ES-I3 (cell line): ENCODE results near the gene SMR3B.

ENCODE experiments used
- H3K36me3 ChIP-seq: 2 replicates; pipeline ENCODE4 v1.6.1; 2013; ENCODE audit warnings: mild to moderate bottlenecking, low read length, control low read depth, moderate library complexity; ENCODE audit not compliant: insufficient read depth
- H3K4me1 ChIP-seq: 2 replicates; pipeline ENCODE4 v1.6.1; 2013; ENCODE audit warnings: mild to moderate bottlenecking, control low read depth, low read length; ENCODE audit not compliant: insufficient read depth
- H3K9ac ChIP-seq: 2 replicates; pipeline ENCODE4 v1.6.1; 2013; ENCODE audit warnings: low read depth, mild to moderate bottlenecking, low read length, moderate library complexity
- H3K9me3 ChIP-seq: 2 replicates; pipeline ENCODE4 v1.6.1; 2013; ENCODE audit warnings: mild to moderate bottlenecking, low read length, moderate library complexity; ENCODE audit not compliant: control insufficient read depth, insufficient read depth

The SMR3B gene

GRCh38 chr4:70382691-70383181, at the start of gene SMR3B:
Gene SMR3B, plus strand, starts transcription at chr4:70383131. Its CDS starts 1,380 bp downstream, at chr4:70384511.
- Histone ChIP-seq H3K36me3 (no peaks in the 10 kb centered on the region), H3K4me1 (no peaks in the 10 kb centered on the region), H3K9me3 (no peaks in the 10 kb centered on the region), H3K9ac (no peak within 1 kb of the TSS)

DNA sequence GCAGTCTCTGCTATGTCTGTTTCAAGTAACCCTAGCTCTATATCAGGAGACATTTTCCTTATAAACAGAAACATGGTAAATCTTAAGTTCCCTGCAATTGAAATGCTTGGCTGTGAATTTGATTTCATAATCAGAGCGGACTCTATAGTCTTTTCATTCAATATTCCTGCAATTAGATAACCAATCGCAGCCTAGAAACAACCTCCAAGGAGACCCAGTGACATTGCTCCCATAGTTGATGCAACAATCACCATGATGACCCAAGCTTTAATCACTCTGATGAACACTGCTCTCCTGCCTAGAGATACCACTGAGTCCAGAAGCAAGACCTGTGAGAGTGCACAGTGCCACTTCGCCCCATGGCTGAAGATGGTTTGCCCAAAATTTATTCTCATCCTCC, 48.2 kb upstream of the SMR3B start, which contains the start of gene CABS1:
Gene CABS1 (plus strand): TSS at position 301 of the 400 bp plus-strand sequence. CDS start 59 bp downstream, at position 360.
- H3K9me3 ChIP-seq, result no peaks in the 10 kb centered on the region
- no peak within 1 kb of the TSS for H3K9ac ChIP-seq
- no peaks in the 10 kb centered on the region for H3K4me1 ChIP-seq
- H3K36me3 ChIP-seq, result no peaks in the 10 kb centered on the region

DNA sequence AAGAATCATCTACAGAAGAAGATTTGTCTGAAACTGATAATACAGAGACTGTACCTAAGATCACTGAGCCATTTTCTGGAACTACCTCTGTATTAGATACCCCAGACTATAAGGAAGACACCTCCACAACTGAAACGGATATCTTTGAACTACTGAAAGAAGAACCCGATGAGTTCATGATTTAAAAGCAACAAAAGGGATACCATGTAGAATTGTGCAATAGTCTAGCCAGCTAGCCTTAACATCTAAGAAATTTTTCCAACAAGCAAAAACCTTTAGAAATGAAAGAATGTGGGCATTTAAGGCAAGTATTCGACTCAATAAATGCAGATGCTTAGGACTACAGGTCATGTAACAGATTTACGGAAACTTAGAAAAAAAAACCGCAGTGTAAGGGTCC, 46.9 kb upstream of the SMR3B start:
- Histone ChIP-seq H3K4me1 (no peaks in the 10 kb centered on the region), H3K36me3 (no peaks in the 10 kb centered on the region), H3K9ac (no peak overlapping the region), H3K9me3 (no peaks in the 10 kb centered on the region)

- H3K4me1 ChIP-seq, result peaks cover 2% of the 10 kb centered on the region; the same call in 1 of the 2 replicates
- H3K36me3 ChIP-seq, result no peaks in the 10 kb centered on the region
- no peaks in the 10 kb centered on the region for H3K9me3 ChIP-seq
- H3K9ac ChIP-seq, result no peak overlapping the region
Measured at GRCh38 chr4:70337886-70338420, 45.0 kb upstream of the SMR3B start.

- Histone ChIP-seq H3K36me3 (no peaks in the 10 kb centered on the region), H3K4me1 (no peaks in the 10 kb centered on the region), H3K9me3 (no peaks in the 10 kb centered on the region), H3K9ac (no peak overlapping the region)
Measured at GRCh38 chr4:70356185-70356584, 26.7 kb upstream of the SMR3B start.

DNA sequence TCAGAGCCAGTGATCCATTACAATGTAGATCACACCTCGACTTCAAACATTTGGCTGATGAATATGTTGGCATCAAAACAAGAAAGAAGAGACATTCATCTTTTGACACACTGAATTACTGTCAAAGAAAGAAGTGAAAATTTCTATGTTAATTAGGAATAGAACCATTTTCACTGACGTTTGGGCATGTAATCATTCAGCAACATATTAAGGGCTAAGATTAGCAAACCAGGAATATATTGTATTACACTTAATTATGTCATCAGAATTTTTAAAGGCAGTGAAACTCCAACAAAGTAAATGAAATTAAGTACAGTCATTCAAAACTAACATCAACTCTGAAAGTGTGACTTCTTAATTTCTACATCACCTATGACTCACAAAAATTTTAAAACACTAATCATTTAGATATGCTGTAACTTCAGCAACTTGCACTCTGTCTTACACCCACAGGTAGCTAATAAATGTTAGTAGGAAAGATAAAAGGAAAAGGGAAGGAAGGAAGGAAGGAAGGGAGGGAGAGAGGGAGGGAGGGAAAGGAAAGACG, 23.7 kb upstream of the SMR3B start:
- H3K4me1 ChIP-seq, result no peaks in the 10 kb centered on the region

DNA sequence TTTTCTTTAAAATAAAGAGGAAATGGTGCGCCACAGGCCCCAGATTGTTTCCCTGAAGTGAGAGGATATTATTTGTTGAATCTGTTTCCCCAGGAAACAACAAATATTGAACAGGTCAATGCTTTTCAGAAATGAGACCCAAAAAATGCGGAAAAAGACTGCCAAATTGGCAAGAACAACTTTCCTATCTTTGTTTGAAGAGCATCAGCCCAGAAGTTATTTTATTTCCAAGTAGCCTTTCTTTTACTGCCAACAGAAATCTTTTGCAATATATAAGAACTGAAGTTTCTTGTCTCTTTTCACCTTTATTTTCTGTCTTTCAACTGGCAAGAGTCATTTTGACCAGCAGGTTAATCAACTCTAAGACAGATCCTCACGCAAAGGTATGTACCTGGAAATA, 22.5 kb upstream of the SMR3B start, which contains the start of gene SMR3A:
Gene SMR3A (plus strand): TSS at position 301 of the 400 bp plus-strand sequence. CDS start 1,356 bp downstream, outside the sequence.
- H3K9me3 ChIP-seq, result no peaks in the 10 kb centered on the region
- no peaks in the 10 kb centered on the region for H3K36me3 ChIP-seq
- H3K4me1 ChIP-seq, result no peaks in the 10 kb centered on the region
- no peak within 1 kb of the TSS for H3K9ac ChIP-seq

More for the DNA sequence above, 23.7 kb upstream of the SMR3B start:
- no peaks in the 10 kb centered on the region for H3K36me3 ChIP-seq
- no peaks in the 10 kb centered on the region for H3K9me3 ChIP-seq
- no peak overlapping the region for H3K9ac ChIP-seq

DNA sequence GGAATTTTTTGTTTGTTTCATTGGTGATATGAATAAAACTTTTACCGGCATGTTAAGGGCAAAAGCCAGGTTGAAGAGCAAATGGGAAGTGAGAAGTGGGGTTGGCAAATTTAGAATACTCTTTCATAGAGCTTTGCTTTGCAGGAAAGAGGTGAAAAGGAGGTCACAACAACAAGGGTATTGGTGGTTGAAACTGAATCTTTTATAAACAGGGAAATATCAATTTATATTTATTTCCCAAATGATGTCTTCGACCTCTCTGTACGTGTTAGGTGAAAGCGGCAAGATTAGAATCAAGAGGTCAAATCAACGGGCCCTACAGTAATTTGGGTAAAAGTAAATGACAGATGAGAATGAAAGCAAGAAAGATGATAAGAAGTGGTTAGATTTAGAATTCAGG, 18.9 kb upstream of the SMR3B start:
- H3K36me3 ChIP-seq, result no peaks in the 10 kb centered on the region
- no peak overlapping the region for H3K9ac ChIP-seq
- no peaks in the 10 kb centered on the region for H3K9me3 ChIP-seq
- no peaks in the 10 kb centered on the region; the same call in 1 of the 2 replicates for H3K4me1 ChIP-seq

DNA sequence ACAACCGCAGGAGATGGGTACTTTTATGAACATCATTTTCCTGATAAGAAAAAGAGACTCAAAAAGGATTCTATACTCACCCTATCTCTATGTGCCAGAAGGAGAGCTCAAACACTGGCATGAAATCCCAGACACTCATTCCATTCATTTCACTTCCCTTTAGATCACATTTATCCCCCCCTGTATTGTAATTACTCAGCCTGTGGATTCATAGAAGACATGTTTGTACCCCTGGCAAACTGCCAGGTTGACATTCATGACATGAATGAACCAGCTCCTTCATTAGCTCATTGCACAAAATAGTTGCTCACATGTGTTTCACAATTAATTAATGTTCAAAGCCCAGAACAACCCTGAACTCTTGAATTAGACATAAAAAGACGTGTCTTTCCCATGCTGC, 17.5 kb upstream of the SMR3B start:
- Histone ChIP-seq H3K36me3 (no peaks in the 10 kb centered on the region), H3K4me1 (no peaks in the 10 kb centered on the region; the same call in 1 of the 2 replicates), H3K9ac (no peak overlapping the region), H3K9me3 (no peaks in the 10 kb centered on the region)

DNA sequence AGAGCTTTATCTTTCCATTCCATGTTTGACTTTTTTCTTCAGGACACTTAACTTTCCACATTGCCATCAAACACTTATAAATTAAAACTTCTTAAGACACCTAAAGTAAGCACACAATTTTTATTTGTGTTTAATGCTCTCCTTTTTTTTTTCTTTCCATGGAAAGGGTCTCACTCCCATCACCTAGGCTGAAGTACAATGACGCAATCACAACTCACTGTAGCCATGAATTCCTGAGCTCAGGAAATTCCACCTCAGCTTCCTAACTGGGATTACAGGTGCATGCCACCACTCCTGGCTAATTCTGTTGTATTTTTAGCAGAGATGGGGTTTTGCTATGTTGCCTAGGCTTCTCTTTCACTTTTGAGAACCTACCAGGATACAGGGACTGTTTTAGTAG, 15.1 kb upstream of the SMR3B start:
- Histone ChIP-seq H3K4me1 (no peaks in the 10 kb centered on the region; the same call in 1 of the 2 replicates), H3K9me3 (no peaks in the 10 kb centered on the region), H3K36me3 (no peaks in the 10 kb centered on the region), H3K9ac (no peak overlapping the region)

DNA sequence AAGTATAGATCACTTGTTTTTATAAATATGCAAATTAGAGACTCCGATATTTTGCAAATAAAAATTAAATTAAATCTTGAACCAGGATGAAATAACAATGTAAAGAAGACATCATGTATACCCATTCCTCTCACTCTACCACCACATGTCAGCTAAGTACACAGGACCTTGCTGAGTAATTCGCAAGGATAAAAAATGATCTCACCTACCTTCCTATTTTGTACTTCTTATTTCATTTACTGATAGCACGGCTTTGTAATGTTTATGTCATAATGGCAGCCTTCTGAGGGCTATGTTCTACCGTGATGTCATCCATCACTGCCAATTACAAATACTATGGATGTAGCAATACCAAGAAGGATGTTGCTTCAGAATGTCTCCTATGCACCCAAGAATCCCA, 10.9 kb upstream of the SMR3B start:
- Histone ChIP-seq H3K9ac (no peak overlapping the region), H3K36me3 (no peaks in the 10 kb centered on the region), H3K4me1 (no peaks in the 10 kb centered on the region; the same call in 1 of the 2 replicates), H3K9me3 (no peaks in the 10 kb centered on the region)

DNA sequence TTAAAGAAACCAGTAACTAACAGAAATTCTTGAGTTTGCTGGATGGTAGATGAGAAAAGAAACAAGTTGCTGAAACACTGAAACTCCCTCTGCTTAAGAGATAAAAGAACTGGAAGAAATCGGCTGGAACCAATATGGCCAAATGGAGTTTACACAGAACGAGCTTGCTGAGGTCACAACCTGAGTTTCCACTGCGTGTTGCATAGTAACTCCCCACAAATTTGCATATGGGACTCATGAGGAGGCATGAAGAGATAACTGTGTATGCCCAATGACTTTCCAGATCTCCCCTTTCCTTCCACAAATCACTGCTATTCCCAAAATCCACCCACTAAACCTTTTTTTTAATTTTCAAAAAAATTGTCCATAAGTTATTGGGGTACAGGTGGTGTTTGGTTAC, 10.2 kb upstream of the SMR3B start:
- Histone ChIP-seq H3K36me3 (no peaks in the 10 kb centered on the region), H3K9me3 (no peaks in the 10 kb centered on the region), H3K4me1 (no peaks in the 10 kb centered on the region; the same call in 1 of the 2 replicates), H3K9ac (no peak overlapping the region)

- Histone ChIP-seq H3K9me3 (no peaks in the 10 kb centered on the region), H3K36me3 (no peaks in the 10 kb centered on the region), H3K9ac (no peak overlapping the region), H3K4me1 (no peaks in the 10 kb centered on the region)
Measured at GRCh38 chr4:70380578-70380977, 2.4 kb upstream of the SMR3B start.

DNA sequence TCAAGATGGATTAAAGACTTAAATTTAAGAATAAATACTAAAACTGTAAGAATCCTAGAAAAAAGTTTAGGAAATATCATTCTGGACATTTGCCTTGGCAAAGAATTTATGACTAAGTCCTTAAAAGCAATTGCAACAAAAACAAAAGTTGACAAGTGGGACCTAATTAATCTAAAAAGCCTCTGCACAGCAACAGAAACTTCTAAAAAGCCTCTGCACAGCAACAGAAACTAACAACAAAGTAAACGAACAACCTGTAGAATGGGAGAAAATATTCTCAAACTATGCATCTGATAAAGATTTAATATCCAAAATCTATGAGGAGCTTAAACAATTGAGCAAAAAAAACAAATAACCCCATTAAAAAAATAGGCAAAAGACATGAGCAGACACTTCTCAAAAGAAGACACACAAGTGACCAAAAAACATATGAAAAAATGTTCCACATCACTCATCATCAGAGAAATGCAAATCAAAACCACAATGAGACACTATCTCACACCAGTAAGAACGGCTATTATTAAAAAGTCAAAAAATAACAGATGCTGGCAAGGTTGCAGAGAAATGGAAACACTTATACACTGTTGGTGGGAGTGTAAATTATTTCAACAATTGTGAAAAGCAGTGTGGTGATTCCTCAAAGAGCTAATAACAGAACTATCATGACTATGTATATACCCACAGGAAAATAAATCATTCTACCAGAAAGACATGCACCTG, 9.3 kb downstream of the SMR3B start:
- Histone ChIP-seq H3K9ac (no peak overlapping the region), H3K9me3 (no peaks in the 10 kb centered on the region), H3K4me1 (no peaks in the 10 kb centered on the region), H3K36me3 (no peaks in the 10 kb centered on the region)

DNA sequence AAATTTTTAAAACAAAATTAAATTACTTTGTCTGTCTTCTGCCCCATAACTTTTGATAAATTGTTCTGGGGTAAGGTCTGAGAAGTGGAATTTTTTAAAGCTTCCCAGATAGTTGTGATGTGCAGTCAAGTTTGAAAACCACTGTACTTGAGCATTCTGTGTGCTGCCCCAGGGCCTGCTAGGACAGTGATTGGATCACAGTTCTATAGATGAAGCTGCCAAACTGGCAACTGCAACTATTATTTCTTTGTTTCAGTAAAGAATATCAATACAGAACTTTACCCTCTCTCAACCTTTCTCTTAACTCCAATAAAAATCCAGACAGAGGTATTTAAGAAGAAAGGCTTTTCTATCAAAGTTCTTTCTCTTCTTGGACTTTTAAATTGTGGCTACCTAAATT, 14.6 kb downstream of the SMR3B start, which contains the start of gene OPRPN:
Gene OPRPN (plus strand): TSS at position 361 of the 400 bp plus-strand sequence. CDS start 1,346 bp downstream, outside the sequence.
- Histone ChIP-seq H3K36me3 (no peaks in the 10 kb centered on the region), H3K4me1 (no peaks in the 10 kb centered on the region), H3K9ac (no peak within 1 kb of the TSS), H3K9me3 (no peaks in the 10 kb centered on the region)
